Activated CD4-positive, alpha-beta T cell treated with anti-CD3 and anti-CD28 coated beads for 36 hours (primary cell): ENCODE results near the gene IWS1. TPM values are rescaled to one million over a fixed set of nuclear protein-coding genes. Genes with fewer than 3 reads are reported as not detected.
"Not testable (repeated sequence)": the region's sequence is repeated elsewhere in the genome, so short reads cannot be mapped to it uniquely, and the experiment has no call there.

Source experiments
- ATAC-seq: fragments of 200-7000 bp; cut with Tn5 transposase; one replicate; pipeline ENCODE4 v1.10.0; 2021; ENCODE audit warnings: mild to moderate bottlenecking, moderate library complexity
- CTCF ChIA-PET: fragments of 350-600 bp; sonication (Branson Sonifier 250); formaldehyde crosslinking; loops from one replicate; lab custom pipeline; 2021; ENCODE audit warnings: antibody characterized with exemption; lab: Charles Lee
- POLR2A ChIA-PET: fragments of 350-600 bp; sonication (Branson Sonifier 250); formaldehyde crosslinking; loops from one replicate; lab custom pipeline; 2021; ENCODE audit warnings: antibody characterized with exemption, inconsistent platforms; lab: Charles Lee
- DNase-seq: peaks from one replicate; pipeline ENCODE4 v3.0.0-alpha.2; 2020
- H3K27ac Mint-ChIP-seq: one replicate; pipeline ENCODE4 v1.8.0; 2021; ENCODE audit warnings: mixed read lengths
- H3K27me3 Mint-ChIP-seq: one replicate; pipeline ENCODE4 v1.8.0; 2021; ENCODE audit warnings: mixed read lengths
- H3K36me3 Mint-ChIP-seq: one replicate; pipeline ENCODE4 v1.8.0; 2021; ENCODE audit warnings: low read depth, mixed read lengths
- H3K4me1 Mint-ChIP-seq: one replicate; pipeline ENCODE4 v1.8.0; 2021; ENCODE audit warnings: mixed read lengths
- H3K4me3 Mint-ChIP-seq: one replicate; pipeline ENCODE4 v1.8.0; 2021; ENCODE audit warnings: mild to moderate bottlenecking, moderate library complexity, mixed read lengths
- H3K9me3 Mint-ChIP-seq: one replicate; pipeline ENCODE4 v1.8.0; 2021; ENCODE audit warnings: low read depth, mixed read lengths
- intact Hi-C, 2 experiments: fragments of 100-400 bp; cut with DNase I in 1 of 2; cut with micrococcal nuclease in 1 of 2; formaldehyde crosslinking; loops; one replicate each; pipeline versions ENCODE4 v1.14.2 to v1.15.1; 2022 to 2024; cut with DNase I, micrococcal nuclease
- total RNA-seq, 2 experiments: library from RNA; stranded (reverse); gene quantifications; one replicate each; pipeline ENCODE4 v1.2.3, GENCODE V29; 2021

Gene IWS1
- total RNA-seq, 2 experiments from 2014 or later, result 49.5 to 55.0 TPM

GRCh38 chr2:127527001-127527804 is 914 bp upstream of the IWS1 start:
- no peaks in the 10 kb centered on the region for H3K27me3 Mint-ChIP-seq
- no peaks in the 10 kb centered on the region for H3K9me3 Mint-ChIP-seq
- CTCF ChIA-PET, result interaction anchor here (0.6 to 1.4 kb wide), 10 partner anchors 9 to 1223 kb away, joined by 3 to 6 read pairs (median 3); no protein-coding TSS in a partner anchor
- ATAC-seq (peak; percentile 25), DNase-seq (no peak)
- peak overlapping the region; percentile 98 for H3K27ac Mint-ChIP-seq
- peak overlapping the region; percentile 98 for H3K4me3 Mint-ChIP-seq
- intact Hi-C loops, result loop anchor here (1.0 to 10.0 kb wide), 10 partner anchors 14 to 870 kb away; partner anchors contain the start of genes AMMECR1L (in 1 of the 2), GPR17 (in 1 of the 2), GYPC (in 1 of the 2) and UGGT1 (in 1 of the 2)
- POLR2A ChIA-PET, result interaction anchor here (0.7 to 1.2 kb wide), 7 partner anchors 13 to 501 kb away, joined by 3 to 5 read pairs (median 3); partner anchors contain the start of genes ERCC3 and SAP130
- H3K36me3 Mint-ChIP-seq, result peaks cover 12% of the 10 kb centered on the region
- H3K4me1 Mint-ChIP-seq, result peaks cover 24% of the 10 kb centered on the region

GRCh38 chr2:127525691-127526131 is 578 bp downstream of the IWS1 start:
- H3K4me3 Mint-ChIP-seq, result peak overlapping the region; percentile 98
- peak; percentile 34 for DNase-seq
- no peaks in the 10 kb centered on the region for H3K27me3 Mint-ChIP-seq
- peaks cover 20% of the 10 kb centered on the region for H3K36me3 Mint-ChIP-seq
- H3K4me1 Mint-ChIP-seq, result peaks cover 29% of the 10 kb centered on the region
- H3K27ac Mint-ChIP-seq, result peak overlapping the region; percentile 98
- POLR2A ChIA-PET, result interaction anchor here (1.0 kb wide), 3 partner anchors 11 to 502 kb away, joined by 3 read pairs; partner anchors contain the start of gene SAP130
- no peaks in the 10 kb centered on the region for H3K9me3 Mint-ChIP-seq
- CTCF ChIA-PET, result interaction anchor here (0.6 to 1.2 kb wide), 3 partner anchors 12 to 66 kb away, joined by 3 to 4 read pairs (median 3); no protein-coding TSS in a partner anchor
- intact Hi-C loops, result loop anchor here (1.0 to 10.0 kb wide), 17 partner anchors 13 to 868 kb away; partner anchors contain the start of genes MAP3K2 (in 2 of the 2), WDR33 (in 2 of the 2), AMMECR1L (in 1 of the 2) and ERCC3 (in 1 of the 2)
- ATAC-seq, result no peak

GRCh38 chr2:127524198-127524834 is 2.0 kb downstream of the IWS1 start:
- POLR2A ChIA-PET, ATAC-seq, H3K9me3 Mint-ChIP-seq, DNase-seq, H3K27me3 Mint-ChIP-seq, CTCF ChIA-PET: not testable (repeated sequence)
- peaks cover 29% of the 10 kb centered on the region for H3K36me3 Mint-ChIP-seq
- intact Hi-C loops, result loop anchor here in 1 of 2 experiments (10.0 kb wide), 2 partner anchors 360 to 800 kb away; partner anchors contain the start of gene AMMECR1L
- peak overlapping the region; percentile 44 for H3K27ac Mint-ChIP-seq
- H3K4me3 Mint-ChIP-seq, result peak overlapping the region; percentile 98
- H3K4me1 Mint-ChIP-seq, result peaks cover 36% of the 10 kb centered on the region

GRCh38 chr2:127523269-127523939 is 2.9 kb downstream of the IWS1 start:
- Mint-ChIP-seq H3K4me1 (peaks cover 36% of the 10 kb centered on the region), H3K36me3 (peaks cover 30% of the 10 kb centered on the region), H3K27me3 (no peaks in the 10 kb centered on the region), H3K27ac (peak overlapping the region; percentile 44), H3K4me3 (peak overlapping the region; percentile 41), H3K9me3 (no peaks in the 10 kb centered on the region)
- DNase-seq (no peak), ATAC-seq (no peak)
- intact Hi-C loops, result loop anchor here in 1 of 2 experiments (10.0 kb wide), 2 partner anchors 361 to 801 kb away; partner anchors contain the start of gene AMMECR1L
- ChIA-PET CTCF (interaction anchor here (0.6 kb wide), 1 partner anchor 461 kb away, joined by 3 read pairs; no protein-coding TSS in a partner anchor), POLR2A (no interaction called here)

GRCh38 chr2:127520424-127520823 is 5.9 kb downstream of the IWS1 start:
- DNase-seq (no peak), ATAC-seq (no peak)
- CTCF ChIA-PET, result no interaction called here
- POLR2A ChIA-PET, result no interaction called here
- Mint-ChIP-seq H3K4me1 (peaks cover 50% of the 10 kb centered on the region), H3K36me3 (peaks cover 55% of the 10 kb centered on the region), H3K27ac (peak overlapping the region; percentile 10), H3K9me3 (no peaks in the 10 kb centered on the region), H3K27me3 (no peaks in the 10 kb centered on the region), H3K4me3 (no peak overlapping the region)
- intact Hi-C loops, result loop anchor here in 1 of 2 experiments (10.0 kb wide), 2 partner anchors 364 to 804 kb away; partner anchors contain the start of gene AMMECR1L

GRCh38 chr2:127517465-127517864 is 8.8 kb downstream of the IWS1 start:
- Mint-ChIP-seq H3K27ac (no peak overlapping the region), H3K9me3 (no peaks in the 10 kb centered on the region), H3K4me1 (peaks cover 60% of the 10 kb centered on the region), H3K36me3 (peaks cover 58% of the 10 kb centered on the region), H3K27me3 (no peaks in the 10 kb centered on the region), H3K4me3 (no peak overlapping the region)
- POLR2A ChIA-PET, result no interaction called here
- CTCF ChIA-PET, result interaction anchor here (0.8 kb wide), 1 partner anchor 11 kb away, joined by 3 read pairs; no protein-coding TSS in a partner anchor
- intact Hi-C loops, result no loop called here
- ATAC-seq (no peak), DNase-seq (no peak)

GRCh38 chr2:127516041-127516762 is 10.1 kb downstream of the IWS1 start:
- H3K27ac Mint-ChIP-seq, result peak overlapping the region; percentile 26
- no peaks in the 10 kb centered on the region for H3K9me3 Mint-ChIP-seq
- intact Hi-C loops, result no loop called here
- POLR2A ChIA-PET, result no interaction called here
- CTCF ChIA-PET, result interaction anchor here (0.6 kb wide), 1 partner anchor 411 kb away, joined by 3 read pairs; no protein-coding TSS in a partner anchor
- no peak overlapping the region for H3K4me3 Mint-ChIP-seq
- ATAC-seq (no peak), DNase-seq (no peak)
- H3K4me1 Mint-ChIP-seq, result peaks cover 63% of the 10 kb centered on the region
- no peaks in the 10 kb centered on the region for H3K27me3 Mint-ChIP-seq
- peaks cover 52% of the 10 kb centered on the region for H3K36me3 Mint-ChIP-seq

GRCh38 chr2:127515383-127515915 is 10.8 kb downstream of the IWS1 start:
- CTCF ChIA-PET, result interaction anchor here (0.6 kb wide), 1 partner anchor 411 kb away, joined by 3 read pairs; no protein-coding TSS in a partner anchor
- Mint-ChIP-seq H3K27me3 (no peaks in the 10 kb centered on the region), H3K27ac (no peak overlapping the region), H3K4me3 (no peak overlapping the region), H3K9me3 (no peaks in the 10 kb centered on the region), H3K4me1 (peaks cover 67% of the 10 kb centered on the region), H3K36me3 (peaks cover 53% of the 10 kb centered on the region)
- DNase-seq (no peak), ATAC-seq (no peak)
- POLR2A ChIA-PET, result no interaction called here
- intact Hi-C loops, result no loop called here

GRCh38 chr2:127514485-127514884 is 11.8 kb downstream of the IWS1 start:
- Mint-ChIP-seq H3K27me3 (no peaks in the 10 kb centered on the region), H3K4me3 (no peak overlapping the region), H3K4me1 (peaks cover 70% of the 10 kb centered on the region), H3K27ac (no peak overlapping the region), H3K36me3 (peaks cover 48% of the 10 kb centered on the region), H3K9me3 (no peaks in the 10 kb centered on the region)
- intact Hi-C loops, result no loop called here
- ATAC-seq, result no peak
- ChIA-PET CTCF (interaction anchor here (1.1 kb wide), 1 partner anchor 35 kb away, joined by 3 read pairs; no protein-coding TSS in a partner anchor), POLR2A (interaction anchor here (1.1 kb wide), 1 partner anchor 12 kb away, joined by 3 read pairs; the partner anchor contains the start of gene IWS1)
- DNase-seq, result no peak

- intact Hi-C loops, result no loop called here
- ATAC-seq (no peak), DNase-seq (no peak)
- H3K36me3 Mint-ChIP-seq, result peaks cover 46% of the 10 kb centered on the region
- ChIA-PET POLR2A (interaction anchor here (1.1 kb wide), 1 partner anchor 12 kb away, joined by 3 read pairs; the partner anchor contains the start of gene IWS1), CTCF (interaction anchor here (0.7 to 1.1 kb wide), 2 partner anchors 35 to 38 kb away, joined by 3 read pairs; no protein-coding TSS in a partner anchor)
- H3K4me3 Mint-ChIP-seq, result no peak overlapping the region
- H3K27me3 Mint-ChIP-seq, result no peaks in the 10 kb centered on the region
- H3K9me3 Mint-ChIP-seq, result no peaks in the 10 kb centered on the region
- H3K27ac Mint-ChIP-seq, result no peak overlapping the region
- H3K4me1 Mint-ChIP-seq, result peaks cover 72% of the 10 kb centered on the region
These were observed 12.2 kb downstream of the IWS1 start for GRCh38 chr2:127514076-127514475.
